Activated effector memory CD4-positive, alpha-beta T cell treated with anti-CD3 and anti-CD28 coated beads, Interleukin-2, amount 50 U/mL, for 16 hours (primary cell): Measurements from ENCODE around the gene CCDC196.
"Not testable (repeated sequence)": the region's sequence is repeated elsewhere in the genome, so short reads cannot be mapped to it uniquely, and the experiment has no call there.

Experiments
- DNase-seq: peaks from one replicate; pipeline ENCODE4 v3.0.0-alpha.2; 2020

CCDC196 gene

GRCh38 chr14:66496188-66496807 lies 10.1 kb downstream of the CCDC196 start:
- DNase-seq: no peak

GRCh38 chr14:66496911-66497310 lies 10.7 kb downstream of the CCDC196 start:
- no peak for DNase-seq

GRCh38 chr14:66498311-66498710 lies 12.1 kb downstream of the CCDC196 start:
- DNase-seq: no peak

GRCh38 chr14:66501592-66501991 lies 15.4 kb downstream of the CCDC196 start:
- no peak for DNase-seq

- DNase-seq: not testable (repeated sequence)
These were observed 16.7 kb downstream of the CCDC196 start for GRCh38 chr14:66502836-66503235.

- no peak for DNase-seq
These were observed 17.4 kb downstream of the CCDC196 start for GRCh38 chr14:66503532-66503931.

GRCh38 chr14:66507181-66507721 lies 21.1 kb downstream of the CCDC196 start:
- DNase-seq: no peak

GRCh38 chr14:66507722-66508546 lies 21.8 kb downstream of the CCDC196 start, which contains the start of gene GPHN:
Gene GPHN (plus strand): TSS chr14:66508147.
- peak; percentile 95 for DNase-seq

- DNase-seq: no peak
These were observed 22.3 kb downstream of the CCDC196 start for GRCh38 chr14:66508547-66508845.

GRCh38 chr14:66508846-66509621 lies 22.9 kb downstream of the CCDC196 start:
- DNase-seq: peak; percentile 85

GRCh38 chr14:66509874-66510273 lies 23.7 kb downstream of the CCDC196 start:
- no peak for DNase-seq

- DNase-seq: no peak
These were observed 25.7 kb downstream of the CCDC196 start for GRCh38 chr14:66511849-66512248.

- no peak for DNase-seq
These were observed 28.0 kb downstream of the CCDC196 start for GRCh38 chr14:66514213-66514612.

GRCh38 chr14:66530526-66530925 lies 44.4 kb downstream of the CCDC196 start:
- no peak for DNase-seq

- no peak for DNase-seq
These were observed 52.9 kb downstream of the CCDC196 start for GRCh38 chr14:66539034-66539433.

GRCh38 chr14:66540038-66540437 lies 53.9 kb downstream of the CCDC196 start:
- no peak for DNase-seq

- no peak for DNase-seq
These were observed 55.5 kb downstream of the CCDC196 start for GRCh38 chr14:66541627-66542026.

- DNase-seq: no peak
These were observed 57.8 kb downstream of the CCDC196 start for GRCh38 chr14:66543996-66544395.

- DNase-seq: not testable (repeated sequence)
These were observed 59.0 kb downstream of the CCDC196 start for GRCh38 chr14:66545191-66545590.

- not testable (repeated sequence) for DNase-seq
These were observed 59.6 kb downstream of the CCDC196 start for GRCh38 chr14:66545751-66546150.
